Measurements from ENCODE around the gene UBE2Q2.
A peak's percentile ranks its signal among the peaks of the same experiment; 100 is the strongest.
"Not testable (repeated sequence)": the region's sequence is repeated elsewhere in the genome, so short reads cannot be mapped to it uniquely, and the experiment has no call there.

UBE2Q2 gene

DNA sequence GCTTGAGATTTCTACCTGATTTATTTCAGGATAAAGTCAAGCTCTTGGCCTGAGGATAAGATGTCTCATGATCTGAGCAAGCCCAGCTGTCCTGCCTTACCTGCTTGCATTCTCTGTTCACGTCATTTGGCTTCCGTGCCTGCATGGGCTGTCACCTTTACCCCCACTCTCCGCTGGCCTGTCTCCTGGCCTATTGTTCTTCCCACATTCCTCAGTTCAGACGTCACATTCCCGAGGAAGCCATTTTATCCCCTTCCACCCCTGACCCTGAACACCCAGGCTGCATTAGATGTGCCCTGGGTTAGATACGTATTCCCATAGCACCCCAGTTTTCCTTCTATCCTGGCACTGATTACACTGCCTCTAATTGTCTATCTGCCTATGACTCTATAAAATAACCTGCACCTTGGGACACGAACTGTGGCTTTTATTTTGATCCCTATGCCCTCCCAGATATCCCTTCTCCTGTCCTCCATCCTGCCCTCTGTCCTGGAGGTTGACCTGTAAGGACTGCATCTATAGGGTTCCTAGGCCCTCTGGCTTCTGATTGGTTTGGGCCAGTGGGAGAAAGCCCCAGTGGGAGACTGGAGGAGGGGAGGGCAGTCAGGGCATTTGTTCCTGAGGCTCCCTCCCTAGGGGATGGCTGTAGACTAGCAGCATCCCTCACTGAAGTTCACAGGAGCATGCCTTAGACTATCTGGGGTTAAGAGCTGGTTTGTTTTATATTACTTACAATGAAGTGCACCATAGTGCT lies 19.2 kb upstream of the UBE2Q2 start:
- DNase-seq (ENCODE audit: low read depth in 2 of 2), result no peak

DNA sequence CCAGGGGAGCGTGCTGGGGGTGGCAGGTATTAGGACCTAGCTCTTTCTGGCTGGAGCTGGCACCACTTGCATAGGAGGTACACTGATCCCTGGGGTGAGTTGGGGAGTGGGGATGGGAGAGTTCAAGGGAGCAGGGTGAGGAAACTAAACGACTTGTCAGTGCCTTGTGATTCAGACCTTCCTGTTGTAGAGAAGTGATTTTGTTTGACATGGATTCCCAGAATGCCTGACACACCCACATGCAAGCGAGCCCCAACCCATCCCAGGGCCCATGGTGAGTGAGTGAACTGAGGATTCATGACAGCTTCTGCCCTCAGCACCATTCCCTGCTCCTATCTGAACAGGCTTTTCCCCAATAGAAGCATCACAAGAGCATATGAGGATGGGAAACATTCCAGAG lies 15.6 kb upstream of the UBE2Q2 start:
- no peak for DNase-seq (ENCODE audit: low read depth in 2 of 2)

GRCh38 chr15:75828429-75828828 lies 14.8 kb upstream of the UBE2Q2 start:
- no peak for DNase-seq (ENCODE audit: low read depth in 2 of 2)

GRCh38 chr15:75830910-75831805 lies 12.1 kb upstream of the UBE2Q2 start:
- DNase-seq (ENCODE audit: low read depth in 2 of 2), result no peak

DNA sequence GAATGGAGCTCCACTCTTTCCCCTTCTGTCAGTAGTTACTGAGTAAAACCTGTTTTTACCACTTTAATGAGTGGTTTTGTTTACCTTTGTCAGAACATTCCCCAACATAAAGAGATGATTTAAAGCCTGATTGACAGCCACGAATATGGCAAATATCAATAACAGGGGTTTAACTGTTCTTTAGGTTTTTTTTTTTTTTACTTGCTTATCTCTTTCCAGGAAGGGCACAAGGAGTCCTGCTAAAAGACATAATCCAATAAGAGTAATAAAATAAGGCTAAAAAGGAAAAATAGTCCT lies 11.5 kb upstream of the UBE2Q2 start:
- DNase-seq (ENCODE audit: low read depth in 2 of 2), result no peak

GRCh38 chr15:75832114-75832513 lies 11.1 kb upstream of the UBE2Q2 start:
- DNase-seq (ENCODE audit: low read depth in 2 of 2), result no peak

- DNase-seq (ENCODE audit: low read depth in 2 of 2), result no peak
Observed at GRCh38 chr15:75834021-75834420, 9.2 kb upstream of the UBE2Q2 start.

DNA sequence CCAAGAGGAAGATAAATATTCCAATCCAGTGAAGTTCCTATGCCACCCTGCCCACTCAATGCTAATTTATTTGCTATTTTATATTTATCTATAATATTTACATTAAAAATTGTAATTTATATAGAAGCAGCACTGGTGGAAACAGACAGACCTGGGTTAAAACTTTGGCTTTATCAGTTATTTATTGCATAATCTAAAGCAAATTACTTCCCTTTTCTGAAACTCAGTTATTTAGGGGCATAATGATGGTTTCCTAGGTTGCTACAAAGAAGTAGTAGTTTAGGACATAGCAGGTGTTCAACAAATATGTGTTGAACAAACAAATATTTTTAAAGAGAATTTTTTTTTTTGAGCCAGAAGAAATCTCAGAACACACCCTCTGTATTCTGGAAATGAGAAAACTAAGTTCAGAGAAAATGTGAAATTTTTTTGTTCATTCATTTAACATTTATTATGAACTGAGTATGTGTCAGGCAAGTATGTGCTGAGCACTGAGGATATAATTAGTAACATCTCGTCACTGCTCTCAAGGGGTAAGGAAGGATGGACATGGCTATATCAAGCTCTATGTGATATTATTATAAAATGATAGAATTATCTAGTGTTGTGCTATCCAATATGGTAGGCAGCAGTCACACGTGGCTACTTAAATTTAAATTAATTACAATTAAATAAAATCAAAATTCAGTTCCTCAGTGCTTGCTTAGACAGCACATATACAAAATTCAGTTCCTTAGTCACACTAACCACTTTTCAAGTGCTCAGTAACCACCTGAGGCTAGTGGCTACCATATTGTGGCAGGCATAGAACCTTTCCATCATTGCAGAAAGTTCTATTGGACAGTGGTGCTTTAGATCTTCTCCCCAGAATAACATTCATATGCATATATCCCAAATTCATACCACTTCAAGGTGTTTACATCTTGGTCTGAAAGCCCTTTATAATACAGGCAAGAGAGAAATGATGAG lies 7.0 kb upstream of the UBE2Q2 start:
- DNase-seq (ENCODE audit: low read depth in 2 of 2), result no peak

DNA sequence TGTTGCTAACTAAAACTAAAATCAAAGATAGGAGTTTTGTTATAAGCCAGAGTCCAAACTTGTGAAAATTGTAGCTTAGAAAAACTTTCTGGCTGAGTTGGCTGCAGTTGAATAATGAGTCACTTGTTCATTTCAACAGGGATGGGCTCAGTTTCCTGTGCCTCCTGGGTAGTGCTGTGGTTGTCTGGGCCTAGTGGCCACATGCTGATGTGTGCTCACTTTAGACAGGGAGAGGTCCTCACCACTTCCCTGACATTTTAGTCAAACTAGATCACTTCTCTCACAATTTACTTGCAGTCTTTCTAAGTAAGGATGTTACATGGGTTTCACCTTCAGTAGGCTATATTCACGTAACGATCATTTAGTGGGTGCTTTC lies 6.3 kb upstream of the UBE2Q2 start:
- DNase-seq (ENCODE audit: low read depth in 2 of 2), result peak in 1 of 2 donors; percentile 11

GRCh38 chr15:75840659-75841058 lies 2.6 kb upstream of the UBE2Q2 start:
- DNase-seq (ENCODE audit: low read depth in 2 of 2), result no peak

GRCh38 chr15:75841626-75842025 lies 1.6 kb upstream of the UBE2Q2 start:
- DNase-seq (ENCODE audit: low read depth in 2 of 2), result no peak

GRCh38 chr15:75843678-75844581 lies 683 bp downstream of the UBE2Q2 start:
- peak; percentile 7 to 23 for DNase-seq (ENCODE audit: low read depth in 2 of 2)

DNA sequence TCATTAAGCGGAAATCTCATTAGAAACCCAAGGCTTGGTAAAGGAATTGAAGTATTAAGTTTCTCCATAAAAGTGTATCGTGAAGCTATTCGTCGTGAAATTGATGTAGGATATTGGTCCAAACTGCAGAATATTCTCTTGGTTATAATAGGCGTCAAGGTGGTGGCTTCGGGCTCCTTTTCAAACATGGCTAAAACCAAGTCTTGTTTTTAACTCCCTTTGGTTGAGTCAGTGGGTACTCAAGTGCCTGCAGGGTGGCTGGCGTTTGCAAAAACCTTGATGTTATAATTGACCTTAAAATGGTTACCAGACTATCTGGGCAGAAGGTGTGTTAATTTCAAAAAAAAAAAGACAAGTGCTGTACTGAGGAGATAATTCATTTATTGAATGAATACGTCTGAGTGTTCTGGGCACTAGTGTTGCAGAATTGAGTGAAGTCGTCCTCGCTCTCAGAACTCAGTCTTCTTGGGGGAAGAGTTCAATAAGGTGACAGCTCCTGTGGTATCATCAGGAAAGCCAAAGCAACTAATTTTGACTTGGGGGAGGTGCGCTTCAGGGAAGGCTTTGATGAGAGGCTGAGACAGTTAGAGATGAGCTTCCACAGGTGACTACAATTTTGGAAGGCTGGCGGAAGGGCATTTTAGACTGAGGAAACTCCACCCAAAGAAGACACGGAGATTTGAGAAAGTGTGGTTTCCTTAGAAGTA lies 1.5 kb downstream of the UBE2Q2 start:
- DNase-seq (ENCODE audit: low read depth in 2 of 2), result no peak

- no peak for DNase-seq (ENCODE audit: low read depth in 2 of 2)
Observed at GRCh38 chr15:75849167-75849566, 5.9 kb downstream of the UBE2Q2 start.

DNA sequence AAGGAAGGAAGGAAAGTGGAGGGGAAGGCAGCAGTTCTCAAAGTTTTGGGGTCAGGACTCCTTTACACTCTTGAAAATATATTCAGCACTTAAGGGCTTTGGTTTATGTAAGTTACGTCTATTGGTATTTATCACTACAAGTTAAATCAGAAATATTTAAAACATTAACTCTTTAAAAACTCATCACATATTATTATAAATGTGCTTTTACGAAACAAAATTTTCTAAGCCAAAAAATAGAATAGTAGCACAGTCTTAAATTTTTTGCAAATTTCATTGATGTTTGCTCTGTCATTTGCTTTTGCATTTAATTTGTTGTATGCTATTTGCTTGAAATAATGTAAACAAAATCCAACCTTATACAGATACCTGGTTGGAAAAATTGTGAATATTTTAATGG lies 7.5 kb downstream of the UBE2Q2 start:
- no peak for DNase-seq (ENCODE audit: low read depth in 2 of 2)

- not testable (repeated sequence) for DNase-seq (ENCODE audit: low read depth in 2 of 2)
Observed at GRCh38 chr15:75851566-75851965, 8.3 kb downstream of the UBE2Q2 start.

DNA sequence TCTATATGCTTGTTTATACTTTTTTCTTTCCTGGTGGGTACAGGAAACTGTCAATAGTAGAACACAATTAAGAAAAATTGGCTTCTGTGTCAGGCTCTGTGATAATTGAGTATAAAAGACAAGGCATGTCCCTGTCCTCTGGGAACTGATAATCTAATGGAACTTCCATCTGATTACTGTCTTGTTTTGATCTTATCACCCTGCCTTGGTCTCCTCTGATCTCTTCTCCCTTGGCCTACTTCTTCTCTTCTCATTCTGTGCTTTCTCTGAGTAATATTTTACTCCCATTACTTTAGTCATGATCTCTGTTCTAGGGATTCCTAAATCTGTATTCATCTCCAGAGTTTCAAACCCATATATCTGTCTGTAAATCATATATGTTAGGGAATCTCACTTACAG lies 14.6 kb downstream of the UBE2Q2 start:
- DNase-seq (ENCODE audit: low read depth in 2 of 2), result no peak

GRCh38 chr15:75861750-75862402 lies 18.6 kb downstream of the UBE2Q2 start:
- DNase-seq (ENCODE audit: low read depth in 2 of 2), result no peak

DNA sequence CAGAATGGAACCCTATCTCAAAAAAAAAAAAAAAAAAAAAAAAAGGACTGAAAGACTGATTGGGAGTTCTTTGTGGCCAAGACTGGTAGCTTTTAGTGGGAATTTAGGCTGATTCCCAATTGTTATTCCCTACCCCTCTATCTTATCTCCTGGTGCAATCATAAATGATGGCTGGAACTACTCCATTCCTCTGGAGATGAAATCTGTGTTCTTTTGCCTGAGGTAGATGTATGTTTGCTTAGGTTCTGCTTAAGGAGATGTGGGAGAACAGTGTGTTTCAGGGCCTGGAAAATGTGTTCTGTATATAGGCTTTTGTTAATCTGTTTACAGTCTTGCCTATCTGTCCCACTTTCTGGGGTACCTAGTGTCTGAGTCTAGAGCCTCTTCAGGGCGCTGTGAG lies 19.5 kb downstream of the UBE2Q2 start:
- no peak for DNase-seq (ENCODE audit: low read depth in 2 of 2)
